Measurements from ENCODE around the gene SCIN. TPM values are rescaled to one million over a fixed set of nuclear protein-coding genes. Genes with fewer than 3 reads are reported as not detected.
A peak's percentile ranks its signal among the peaks of the same experiment; 100 is the strongest.
"Not testable (repeated sequence)": the region's sequence is repeated elsewhere in the genome, so short reads cannot be mapped to it uniquely, and the experiment has no call there.

SCIN gene
- total RNA-seq, 1 donor from 2014 or later, result 0.30 TPM

GRCh38 chr7:12686234-12686890 lies 115.8 kb downstream of the SCIN start:
- DNase-seq (ENCODE audit: low spot score), result peak; percentile 98
- peak; percentile 84 for ATAC-seq

GRCh38 chr7:12686891-12687717 lies 116.6 kb downstream of the SCIN start, which contains the start of gene ARL4A:
Gene ARL4A, plus strand, starts transcription at chr7:12687633. Its CDS starts 622 bp downstream, at chr7:12688255.
- peak; percentile 89 for ATAC-seq
- DNase-seq (ENCODE audit: low spot score), result peak; percentile 99

GRCh38 chr7:12687718-12688171 lies 117.2 kb downstream of the SCIN start:
- peak; percentile 1 for ATAC-seq

GRCh38 chr7:12688485-12689170 lies 118.1 kb downstream of the SCIN start:
- ATAC-seq; DNase-seq (ENCODE audit: low spot score): not testable (repeated sequence)

More at GRCh38 chr7:12687718-12688171, 117.2 kb downstream of the SCIN start:
- no peak for DNase-seq (ENCODE audit: low spot score)

- DNase-seq (ENCODE audit: low spot score) (no peak), ATAC-seq (no peak)
Measured at GRCh38 chr7:12689451-12689850, 118.9 kb downstream of the SCIN start.

GRCh38 chr7:12690041-12690878 lies 119.7 kb downstream of the SCIN start:
- DNase-seq (ENCODE audit: low spot score) (no peak), ATAC-seq (no peak)

- not testable (repeated sequence) for ATAC-seq; DNase-seq (ENCODE audit: low spot score)
Measured at GRCh38 chr7:12691388-12691787, 120.9 kb downstream of the SCIN start.

- no peak for DNase-seq (ENCODE audit: low spot score)
- no peak for ATAC-seq
Measured at GRCh38 chr7:12692035-12692434, 121.5 kb downstream of the SCIN start.

- ATAC-seq (no peak), DNase-seq (ENCODE audit: low spot score) (no peak)
Measured at GRCh38 chr7:12692479-12693259, 122.1 kb downstream of the SCIN start.

- no peak for ATAC-seq
Measured at GRCh38 chr7:12694817-12695216, 124.3 kb downstream of the SCIN start.

GRCh38 chr7:12695965-12696364 lies 125.4 kb downstream of the SCIN start:
- ATAC-seq, result no peak

More at GRCh38 chr7:12694817-12695216, 124.3 kb downstream of the SCIN start:
- no peak for DNase-seq (ENCODE audit: low spot score)

GRCh38 chr7:12699299-12699698 lies 128.8 kb downstream of the SCIN start:
- ATAC-seq (no peak), DNase-seq (ENCODE audit: low spot score) (no peak)

More at GRCh38 chr7:12695965-12696364, 125.4 kb downstream of the SCIN start:
- no peak for DNase-seq (ENCODE audit: low spot score)

GRCh38 chr7:12701433-12701832 lies 130.9 kb downstream of the SCIN start:
- ATAC-seq (no peak), DNase-seq (ENCODE audit: low spot score) (no peak)

GRCh38 chr7:12703881-12704280 lies 133.4 kb downstream of the SCIN start:
- ATAC-seq, result no peak
- DNase-seq (ENCODE audit: low spot score), result no peak

GRCh38 chr7:12705878-12706277 lies 135.4 kb downstream of the SCIN start:
- DNase-seq (ENCODE audit: low spot score) (no peak), ATAC-seq (no peak)

- ATAC-seq (no peak), DNase-seq (ENCODE audit: low spot score) (no peak)
Measured at GRCh38 chr7:12706900-12707536, 136.5 kb downstream of the SCIN start.

GRCh38 chr7:12708314-12708713 lies 137.8 kb downstream of the SCIN start:
- DNase-seq (ENCODE audit: low spot score) (no peak), ATAC-seq (no peak)

All from left lobe of liver (tissue), 2 donors.